ENCODE measurements around the gene PROSER3.

Gene PROSER3

DNA sequence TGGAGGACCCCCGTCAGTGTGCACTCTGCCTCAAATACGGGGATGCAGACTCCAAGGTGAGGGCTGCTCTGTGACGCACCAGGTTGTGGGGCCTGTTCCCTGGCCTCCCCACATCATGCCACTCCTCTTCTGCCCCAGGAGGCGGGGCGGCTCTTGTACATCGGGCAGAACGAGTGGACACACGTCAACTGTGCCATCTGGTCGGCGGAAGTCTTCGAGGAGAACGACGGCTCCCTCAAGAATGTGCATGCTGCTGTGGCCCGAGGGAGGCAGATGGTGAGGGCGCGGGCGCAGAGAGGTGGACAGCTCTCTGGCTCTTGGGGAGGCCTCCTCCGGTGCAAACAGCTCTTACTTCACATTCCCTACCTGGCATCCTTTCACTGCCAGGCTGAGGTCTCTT is 29.0 kb upstream of the PROSER3 start:
- TF ChIP-seq, protein P1, sequence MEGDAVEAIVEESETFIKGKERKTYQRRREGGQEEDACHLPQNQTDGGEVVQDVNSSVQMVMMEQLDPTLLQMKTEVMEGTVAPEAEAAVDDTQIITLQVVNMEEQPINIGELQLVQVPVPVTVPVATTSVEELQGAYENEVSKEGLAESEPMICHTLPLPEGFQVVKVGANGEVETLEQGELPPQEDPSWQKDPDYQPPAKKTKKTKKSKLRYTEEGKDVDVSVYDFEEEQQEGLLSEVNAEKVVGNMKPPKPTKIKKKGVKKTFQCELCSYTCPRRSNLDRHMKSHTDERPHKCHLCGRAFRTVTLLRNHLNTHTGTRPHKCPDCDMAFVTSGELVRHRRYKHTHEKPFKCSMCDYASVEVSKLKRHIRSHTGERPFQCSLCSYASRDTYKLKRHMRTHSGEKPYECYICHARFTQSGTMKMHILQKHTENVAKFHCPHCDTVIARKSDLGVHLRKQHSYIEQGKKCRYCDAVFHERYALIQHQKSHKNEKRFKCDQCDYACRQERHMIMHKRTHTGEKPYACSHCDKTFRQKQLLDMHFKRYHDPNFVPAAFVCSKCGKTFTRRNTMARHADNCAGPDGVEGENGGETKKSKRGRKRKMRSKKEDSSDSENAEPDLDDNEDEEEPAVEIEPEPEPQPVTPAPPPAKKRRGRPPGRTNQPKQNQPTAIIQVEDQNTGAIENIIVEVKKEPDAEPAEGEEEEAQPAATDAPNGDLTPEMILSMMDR (IDR thresholded peaks at IDR 0.05; ENCODE audit: insufficient read depth, low read depth, low read length, missing control alignments): no peak
- no peak for DNase-seq (ENCODE audit: low read depth)
- H3K4me3 ChIP-seq (ENCODE audit: low read length): no peak overlapping the region

DNA sequence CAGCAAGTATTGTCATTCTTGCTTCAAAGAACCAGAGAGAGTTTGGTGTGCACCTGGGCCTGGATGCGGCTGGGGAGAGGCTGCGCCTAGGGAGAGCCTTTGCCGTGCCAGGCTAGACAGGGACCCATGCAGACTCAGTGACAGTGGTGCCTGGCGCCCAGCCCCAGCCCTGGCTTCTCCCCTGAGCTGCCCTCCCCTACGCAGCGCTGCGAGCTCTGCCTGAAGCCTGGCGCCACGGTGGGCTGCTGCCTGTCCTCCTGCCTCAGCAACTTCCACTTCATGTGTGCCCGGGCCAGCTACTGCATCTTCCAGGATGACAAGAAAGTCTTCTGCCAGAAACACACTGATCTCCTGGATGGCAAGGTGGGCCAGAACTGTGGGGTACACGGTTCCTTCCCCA is 28.2 kb upstream of the PROSER3 start:
- TF ChIP-seq, protein P1 (IDR thresholded peaks at IDR 0.05; ENCODE audit: insufficient read depth, low read depth, low read length, missing control alignments): no peak
- no peak overlapping the region for H3K4me3 ChIP-seq (ENCODE audit: low read length)
- no peak for DNase-seq (ENCODE audit: low read depth)

DNA sequence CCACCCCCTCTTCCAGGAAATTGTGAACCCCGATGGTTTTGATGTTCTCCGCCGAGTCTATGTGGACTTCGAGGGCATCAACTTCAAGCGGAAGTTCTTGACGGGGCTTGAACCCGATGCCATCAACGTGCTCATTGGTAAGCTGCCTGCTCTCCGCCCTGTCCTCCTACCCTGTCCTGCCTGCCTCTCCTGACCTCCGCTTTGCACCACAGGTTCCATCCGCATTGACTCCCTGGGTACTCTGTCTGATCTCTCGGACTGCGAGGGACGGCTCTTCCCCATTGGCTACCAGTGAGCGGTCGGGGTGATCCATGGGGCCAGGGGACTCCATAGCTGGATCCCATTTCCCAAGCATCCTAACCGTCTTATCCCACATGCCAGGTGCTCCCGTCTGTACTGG is 27.6 kb upstream of the PROSER3 start:
- H3K4me3 ChIP-seq (ENCODE audit: low read length): no peak overlapping the region
- no peak for DNase-seq (ENCODE audit: low read depth)
- TF ChIP-seq, protein P1 (IDR thresholded peaks at IDR 0.05; ENCODE audit: insufficient read depth, low read depth, low read length, missing control alignments): no peak

DNA sequence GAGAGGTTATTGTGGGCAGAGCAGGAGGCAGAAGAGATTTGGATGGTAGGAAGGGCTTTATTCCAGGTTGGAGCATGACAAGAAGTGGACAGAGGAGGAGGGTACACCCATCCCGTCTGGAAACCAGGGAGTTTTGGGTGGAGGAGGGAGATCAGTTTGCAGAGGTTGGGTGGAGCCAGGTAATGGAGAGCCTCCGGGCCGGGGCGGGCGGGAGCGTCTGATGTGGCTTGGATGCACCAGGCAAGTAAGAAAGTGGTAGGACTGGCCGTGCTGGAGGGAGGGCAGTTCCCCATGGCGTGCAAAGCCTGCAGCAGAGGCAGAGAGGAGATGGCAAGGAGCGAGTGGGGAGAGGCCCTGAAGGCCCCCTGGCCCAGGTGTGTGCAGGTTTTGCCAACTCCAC is 26.6 kb upstream of the PROSER3 start:
- H3K4me3 ChIP-seq (ENCODE audit: low read length): no peak overlapping the region
- TF ChIP-seq, protein P1 (IDR thresholded peaks at IDR 0.05; ENCODE audit: insufficient read depth, low read depth, low read length, missing control alignments): no peak
- DNase-seq (ENCODE audit: low read depth): peak; percentile 61

DNA sequence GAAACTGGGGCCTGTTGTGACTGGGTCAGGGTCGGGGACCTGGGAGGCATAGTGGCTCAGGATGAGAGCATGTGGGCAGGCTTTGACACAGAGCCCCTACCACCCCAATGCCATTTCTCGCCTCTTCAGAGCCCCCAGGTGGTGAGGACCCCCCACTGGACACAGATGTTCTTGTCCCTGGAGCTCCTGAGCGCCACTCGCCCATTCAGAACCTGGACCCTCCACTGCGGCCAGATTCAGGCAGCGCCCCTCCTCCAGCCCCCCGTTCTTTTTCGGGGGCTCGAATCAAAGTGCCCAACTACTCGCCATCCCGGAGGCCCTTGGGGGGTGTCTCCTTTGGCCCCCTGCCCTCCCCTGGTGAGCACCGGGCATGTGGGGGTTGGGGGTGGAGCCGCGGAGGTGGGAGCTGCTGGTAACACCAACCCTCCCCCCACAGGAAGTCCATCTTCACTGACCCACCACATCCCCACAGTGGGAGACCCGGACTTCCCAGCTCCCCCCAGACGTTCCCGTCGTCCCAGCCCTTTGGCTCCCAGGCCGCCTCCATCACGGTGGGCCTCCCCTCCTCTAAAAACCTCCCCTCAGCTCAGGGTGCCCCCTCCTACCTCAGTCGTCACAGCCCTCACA is 26.1 kb upstream of the PROSER3 start:
- TF ChIP-seq, protein P1 (IDR thresholded peaks at IDR 0.05; ENCODE audit: insufficient read depth, low read depth, low read length, missing control alignments): no peak
- H3K4me3 ChIP-seq (ENCODE audit: low read length): no peak overlapping the region
- DNase-seq (ENCODE audit: low read depth): no peak

DNA sequence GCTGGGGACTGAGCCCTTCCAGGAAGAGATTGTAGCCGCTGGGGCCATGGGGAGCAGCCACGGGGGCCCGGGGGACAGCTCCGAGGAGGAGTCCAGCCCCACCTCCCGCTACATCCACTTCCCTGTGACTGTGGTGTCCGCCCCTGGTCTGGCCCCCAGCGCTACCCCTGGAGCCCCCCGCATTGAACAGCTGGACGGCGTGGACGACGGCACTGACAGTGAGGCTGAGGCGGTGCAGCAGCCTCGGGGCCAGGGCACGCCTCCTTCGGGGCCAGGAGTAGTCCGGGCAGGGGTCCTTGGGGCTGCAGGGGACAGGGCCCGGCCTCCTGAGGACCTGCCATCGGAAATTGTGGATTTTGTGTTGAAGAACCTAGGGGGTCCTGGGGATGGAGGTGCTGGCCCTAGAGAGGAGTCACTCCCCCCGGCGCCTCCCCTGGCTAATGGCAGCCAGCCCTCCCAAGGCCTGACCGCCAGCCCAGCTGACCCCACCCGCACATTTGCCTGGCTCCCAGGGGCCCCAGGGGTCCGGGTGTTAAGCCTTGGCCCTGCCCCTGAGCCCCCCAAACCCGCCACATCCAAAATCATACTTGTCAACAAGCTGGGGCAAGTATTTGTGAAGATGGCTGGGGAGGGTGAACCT is 25.3 kb upstream of the PROSER3 start:
- H3K4me3 ChIP-seq (ENCODE audit: low read length): no peak overlapping the region
- DNase-seq (ENCODE audit: low read depth): no peak
- TF ChIP-seq, protein P1 (IDR thresholded peaks at IDR 0.05; ENCODE audit: insufficient read depth, low read depth, low read length, missing control alignments): no peak

Data from epithelial cell of esophagus (primary cell).